Liver (tissue), 9 donors: ENCODE measurements around the gene LIFR. TPM values are rescaled to one million over a fixed set of nuclear protein-coding genes. Genes with fewer than 3 reads are reported as not detected.

ENCODE experiments used
- DNase-seq: peaks from one replicate; pipeline ENCODE4 v3.0.0-alpha.2; 2017; ENCODE audit warnings: low spot score
- H3K27ac ChIP-seq, 2 donors: one replicate each; pipeline ENCODE4 v1.7.0; 2013; ENCODE audit warnings: inconsistent platforms in 2 of 2, low read length in 2 of 2, control low read depth in 1 of 2, low read depth in 1 of 2, mild to moderate bottlenecking in 1 of 2
- H3K27me3 ChIP-seq, 4 donors: one replicate each; pipeline versions ENCODE4 v1.6.1 to v1.7.0; 2013; ENCODE audit warnings: low read length in 3 of 4, inconsistent platforms in 1 of 4, mild to moderate bottlenecking in 1 of 4, moderate library complexity in 1 of 4; ENCODE audit not compliant: control insufficient read depth in 4 of 4, insufficient read depth in 4 of 4
- H3K36me3 ChIP-seq, 4 donors: one replicate each; pipeline versions ENCODE4 v1.6.1 to v1.7.0; 2013; ENCODE audit warnings: low read length in 3 of 4, mild to moderate bottlenecking in 3 of 4, low read depth in 1 of 4, moderate library complexity in 1 of 4; ENCODE audit not compliant: control insufficient read depth in 4 of 4, insufficient read depth in 3 of 4
- H3K4me1 ChIP-seq, 4 donors: one replicate each; pipeline versions ENCODE4 v1.6.1 to v1.7.0; 2013; ENCODE audit warnings: low read length in 3 of 4, mild to moderate bottlenecking in 3 of 4, moderate library complexity in 1 of 4; ENCODE audit not compliant: control insufficient read depth in 4 of 4, insufficient read depth in 4 of 4
- H3K4me3 ChIP-seq, 3 donors: one replicate each; pipeline versions ENCODE4 v1.6.1 to v1.7.0; 2013; ENCODE audit warnings: low read length in 3 of 3, control low read depth in 1 of 3, low read depth in 1 of 3, mild to moderate bottlenecking in 1 of 3
- H3K9ac ChIP-seq, 2 donors: one replicate each; pipeline ENCODE4 v1.7.0; 2013; ENCODE audit warnings: low read length in 2 of 2, mild to moderate bottlenecking in 2 of 2, moderate library complexity in 2 of 2, control low read depth in 1 of 2, low read depth in 1 of 2
- H3K9me3 ChIP-seq, 4 donors: one replicate each; pipeline versions ENCODE4 v1.6.1 to v1.7.0; 2013; ENCODE audit warnings: low read length in 3 of 4; ENCODE audit not compliant: control insufficient read depth in 4 of 4
- EGR1 ChIP-seq, 2 donors: IDR thresholded peaks; 2 replicates each; pipeline ENCODE4 v1.6.1; 2016 to 2018; ENCODE audit warnings: antibody characterized with exemption in 2 of 2, low read depth in 2 of 2
- FOXA1 ChIP-seq: IDR thresholded peaks from 2 replicates; pipeline ENCODE4 v1.6.1; 2016; ENCODE audit warnings: antibody characterized with exemption
- FOXA2 ChIP-seq: IDR thresholded peaks from 2 replicates; pipeline ENCODE4 v1.6.1; 2016; ENCODE audit warnings: antibody characterized with exemption
- GABPA ChIP-seq, 2 donors: IDR thresholded peaks in 1 of 2; conservative IDR thresholded peaks in 1 of 2; 2 replicates each; pipeline ENCODE4 v1.6.1; 2016; ENCODE audit warnings: antibody characterized with exemption in 2 of 2, mild to moderate bottlenecking in 1 of 2, moderate library complexity in 1 of 2
- HNF4A ChIP-seq, 2 donors: conservative IDR thresholded peaks; 2 replicates each; pipeline ENCODE4 v1.6.1; 2016; ENCODE audit warnings: antibody characterized with exemption in 2 of 2, mild to moderate bottlenecking in 2 of 2
- HNF4G ChIP-seq: IDR thresholded peaks from 2 replicates; pipeline ENCODE4 v1.6.1; 2016; ENCODE audit warnings: antibody characterized with exemption
- JUND ChIP-seq, 2 donors: IDR thresholded peaks; 2 replicates each; pipeline ENCODE4 v1.6.1; 2016; ENCODE audit warnings: antibody characterized with exemption in 2 of 2
- NR2F2 ChIP-seq: IDR thresholded peaks from 2 replicates; pipeline ENCODE4 v1.6.1; 2016; ENCODE audit warnings: antibody characterized with exemption
- RAD21 ChIP-seq, 2 donors: IDR thresholded peaks; 2 replicates each; pipeline ENCODE4 v1.6.1; 2016; ENCODE audit warnings: antibody characterized with exemption in 2 of 2, mild to moderate bottlenecking in 2 of 2
- RXRA ChIP-seq, 2 donors: IDR thresholded peaks; 2 replicates each; pipeline ENCODE4 v1.6.1; 2017 to 2018; ENCODE audit warnings: antibody characterized with exemption in 2 of 2, mild to moderate bottlenecking in 1 of 2
- SP1 ChIP-seq: IDR thresholded peaks from 2 replicates; pipeline ENCODE4 v1.6.1; 2018; ENCODE audit warnings: antibody characterized with exemption, mild to moderate bottlenecking
- TAF1 ChIP-seq: conservative IDR thresholded peaks from 2 replicates; pipeline ENCODE4 v1.6.1; 2016; ENCODE audit warnings: antibody characterized with exemption, mild to moderate bottlenecking
- YY1 ChIP-seq: IDR thresholded peaks from 2 replicates; pipeline ENCODE4 v1.6.1; 2016; ENCODE audit warnings: antibody characterized with exemption, mild to moderate bottlenecking
- WGBS: extraction: QIAGEN DNeasy Blood & Tissue Kit; methylation state at CpG from one replicate; pipeline ENCODE4 v1.1.7; 2013; 5-methylcytosine and 5-hydroxymethylcytosine counted together
- polyA plus RNA-seq, 2 donors: library from polyadenylated mRNA; stranded (reverse) in 1 of 2; unstranded in 1 of 2; fragments of 200-250 nt in 1 of 2; fragments of >200 nt in 1 of 2; fragmentation: Nextera tagmentation in 1 of 2; extraction: Ambion mirVana in 1 of 2; gene quantifications; one replicate each; pipeline versions ENCODE4 v1.2.1 to v1.2.3, GENCODE V29; 2013 to 2015
- total RNA-seq, 2 donors: library from RNA; depleted of rRNA; stranded (reverse); fragments of >200 nt; gene quantifications; one replicate each; pipeline ENCODE4 v1.2.3, GENCODE V29; 2014
- TF ChIP-seq, protein P1 (sequence below): fragments of 150-350 bp; IDR thresholded peaks from 2 replicates; pipeline ENCODE4 v1.5.1; 2017; ENCODE audit warnings: improper control_type of control experiment, low read depth, low read length; ENCODE audit not compliant: missing input control
- TF ChIP-seq, protein P2 (sequence below): IDR thresholded peaks from 2 replicates; pipeline ENCODE4 v1.6.1; 2016; ENCODE audit warnings: antibody characterized with exemption
- TF ChIP-seq, protein P3 (sequence below): IDR thresholded peaks from 2 replicates; pipeline ENCODE4 v1.6.1; 2016; ENCODE audit warnings: antibody characterized with exemption
- TF ChIP-seq, protein P4 (sequence below): IDR thresholded peaks from 2 replicates; pipeline ENCODE4 v1.6.1; 2016; ENCODE audit warnings: antibody characterized with exemption
- TF ChIP-seq, protein P5 (sequence below): IDR thresholded peaks from 2 replicates; pipeline ENCODE4 v1.6.1; 2016; ENCODE audit warnings: antibody characterized with exemption, mild to moderate bottlenecking
- donor health status: healthy.
- donor health status: healthy.
- donor health status: healthy.
- donor health status: healthy.
- donor health status: healthy.

LIFR gene
- total and polyA plus RNA-seq, 4 donors, result 10.5 to 79.7 (median 32.8) TPM

DNA sequence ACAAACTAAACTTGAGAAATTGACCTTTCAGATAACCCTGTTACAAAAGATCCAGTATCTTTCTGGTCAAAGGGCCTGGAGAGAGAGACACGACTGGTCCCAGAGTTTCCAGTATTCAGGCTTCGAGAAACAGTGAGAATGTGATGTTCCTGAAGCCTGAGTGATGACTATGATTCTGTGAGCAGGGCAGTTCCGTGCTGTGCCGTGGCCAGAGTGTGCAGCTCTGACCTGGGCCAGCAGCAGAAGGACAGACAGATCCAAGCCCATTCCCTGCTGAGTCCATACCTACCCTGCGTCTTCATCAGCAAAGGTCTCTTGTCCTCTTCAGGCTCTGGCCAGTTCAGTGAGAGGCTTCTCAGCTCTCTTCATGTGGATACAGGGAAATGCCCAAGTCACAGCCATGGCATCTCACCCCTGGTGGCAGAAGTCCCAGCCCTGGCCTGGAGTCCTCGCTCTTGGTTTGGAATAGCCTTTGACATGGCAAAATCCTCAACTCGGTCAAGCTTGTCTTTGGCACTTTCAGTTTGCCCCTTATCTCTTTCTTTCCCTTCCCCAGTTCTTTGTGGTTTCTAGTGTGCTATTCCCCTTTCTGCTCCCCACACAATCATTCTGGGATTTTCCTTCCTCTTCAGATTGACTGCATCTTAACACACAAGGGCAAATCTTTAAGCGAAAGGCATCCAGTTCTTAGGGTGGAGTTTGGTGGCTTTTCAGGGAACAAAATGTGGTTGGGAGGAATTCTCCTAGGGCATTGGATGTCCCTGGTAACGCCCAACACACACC lies 107.7 kb downstream of the LIFR start:
- Histone ChIP-seq H3K9ac (no peak overlapping the region), H3K4me3 (no peak overlapping the region), H3K27ac (no peak overlapping the region), H3K36me3 (no peaks in the 10 kb centered on the region), H3K27me3 (peaks cover 0 to 2% (median 0%) of the 10 kb centered on the region in 4 donors), H3K9me3 (no peaks in the 10 kb centered on the region), H3K4me1 (no peaks in the 10 kb centered on the region)
- WGBS, result 83% methylated on average over 9 of the region's 9 CpGs
- no peak for TF ChIP-seq HNF4G
- no peak for TF ChIP-seq SP1
- no peak for TF ChIP-seq FOXA1
- TF ChIP-seq, protein P1, sequence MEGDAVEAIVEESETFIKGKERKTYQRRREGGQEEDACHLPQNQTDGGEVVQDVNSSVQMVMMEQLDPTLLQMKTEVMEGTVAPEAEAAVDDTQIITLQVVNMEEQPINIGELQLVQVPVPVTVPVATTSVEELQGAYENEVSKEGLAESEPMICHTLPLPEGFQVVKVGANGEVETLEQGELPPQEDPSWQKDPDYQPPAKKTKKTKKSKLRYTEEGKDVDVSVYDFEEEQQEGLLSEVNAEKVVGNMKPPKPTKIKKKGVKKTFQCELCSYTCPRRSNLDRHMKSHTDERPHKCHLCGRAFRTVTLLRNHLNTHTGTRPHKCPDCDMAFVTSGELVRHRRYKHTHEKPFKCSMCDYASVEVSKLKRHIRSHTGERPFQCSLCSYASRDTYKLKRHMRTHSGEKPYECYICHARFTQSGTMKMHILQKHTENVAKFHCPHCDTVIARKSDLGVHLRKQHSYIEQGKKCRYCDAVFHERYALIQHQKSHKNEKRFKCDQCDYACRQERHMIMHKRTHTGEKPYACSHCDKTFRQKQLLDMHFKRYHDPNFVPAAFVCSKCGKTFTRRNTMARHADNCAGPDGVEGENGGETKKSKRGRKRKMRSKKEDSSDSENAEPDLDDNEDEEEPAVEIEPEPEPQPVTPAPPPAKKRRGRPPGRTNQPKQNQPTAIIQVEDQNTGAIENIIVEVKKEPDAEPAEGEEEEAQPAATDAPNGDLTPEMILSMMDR, result no peak
- no peak for TF ChIP-seq GABPA (IDR thresholded peaks at IDR 0.05 in 1 of 2, conservative IDR thresholded peaks at IDR 0.05 in 1 of 2)
- TF ChIP-seq FOXA2, result no peak
- TF ChIP-seq, protein P2, sequence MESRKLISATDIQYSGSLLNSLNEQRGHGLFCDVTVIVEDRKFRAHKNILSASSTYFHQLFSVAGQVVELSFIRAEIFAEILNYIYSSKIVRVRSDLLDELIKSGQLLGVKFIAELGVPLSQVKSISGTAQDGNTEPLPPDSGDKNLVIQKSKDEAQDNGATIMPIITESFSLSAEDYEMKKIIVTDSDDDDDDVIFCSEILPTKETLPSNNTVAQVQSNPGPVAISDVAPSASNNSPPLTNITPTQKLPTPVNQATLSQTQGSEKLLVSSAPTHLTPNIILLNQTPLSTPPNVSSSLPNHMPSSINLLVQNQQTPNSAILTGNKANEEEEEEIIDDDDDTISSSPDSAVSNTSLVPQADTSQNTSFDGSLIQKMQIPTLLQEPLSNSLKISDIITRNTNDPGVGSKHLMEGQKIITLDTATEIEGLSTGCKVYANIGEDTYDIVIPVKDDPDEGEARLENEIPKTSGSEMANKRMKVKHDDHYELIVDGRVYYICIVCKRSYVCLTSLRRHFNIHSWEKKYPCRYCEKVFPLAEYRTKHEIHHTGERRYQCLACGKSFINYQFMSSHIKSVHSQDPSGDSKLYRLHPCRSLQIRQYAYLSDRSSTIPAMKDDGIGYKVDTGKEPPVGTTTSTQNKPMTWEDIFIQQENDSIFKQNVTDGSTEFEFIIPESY, result no peak
- TF ChIP-seq, protein P3, sequence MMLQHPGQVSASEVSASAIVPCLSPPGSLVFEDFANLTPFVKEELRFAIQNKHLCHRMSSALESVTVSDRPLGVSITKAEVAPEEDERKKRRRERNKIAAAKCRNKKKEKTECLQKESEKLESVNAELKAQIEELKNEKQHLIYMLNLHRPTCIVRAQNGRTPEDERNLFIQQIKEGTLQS, result no peak
- no peak for TF ChIP-seq JUND (IDR thresholded peaks at IDR 0.05)
- no peak for TF ChIP-seq NR2F2
- TF ChIP-seq EGR1 (IDR thresholded peaks at IDR 0.05; ENCODE audit: low read depth in 2 of 2), result no peak
- no peak for TF ChIP-seq RAD21 (IDR thresholded peaks at IDR 0.05)
- no peak for TF ChIP-seq TAF1
- TF ChIP-seq, protein P4, sequence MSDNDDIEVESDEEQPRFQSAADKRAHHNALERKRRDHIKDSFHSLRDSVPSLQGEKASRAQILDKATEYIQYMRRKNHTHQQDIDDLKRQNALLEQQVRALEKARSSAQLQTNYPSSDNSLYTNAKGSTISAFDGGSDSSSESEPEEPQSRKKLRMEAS, result no peak
- TF ChIP-seq, protein P5, sequence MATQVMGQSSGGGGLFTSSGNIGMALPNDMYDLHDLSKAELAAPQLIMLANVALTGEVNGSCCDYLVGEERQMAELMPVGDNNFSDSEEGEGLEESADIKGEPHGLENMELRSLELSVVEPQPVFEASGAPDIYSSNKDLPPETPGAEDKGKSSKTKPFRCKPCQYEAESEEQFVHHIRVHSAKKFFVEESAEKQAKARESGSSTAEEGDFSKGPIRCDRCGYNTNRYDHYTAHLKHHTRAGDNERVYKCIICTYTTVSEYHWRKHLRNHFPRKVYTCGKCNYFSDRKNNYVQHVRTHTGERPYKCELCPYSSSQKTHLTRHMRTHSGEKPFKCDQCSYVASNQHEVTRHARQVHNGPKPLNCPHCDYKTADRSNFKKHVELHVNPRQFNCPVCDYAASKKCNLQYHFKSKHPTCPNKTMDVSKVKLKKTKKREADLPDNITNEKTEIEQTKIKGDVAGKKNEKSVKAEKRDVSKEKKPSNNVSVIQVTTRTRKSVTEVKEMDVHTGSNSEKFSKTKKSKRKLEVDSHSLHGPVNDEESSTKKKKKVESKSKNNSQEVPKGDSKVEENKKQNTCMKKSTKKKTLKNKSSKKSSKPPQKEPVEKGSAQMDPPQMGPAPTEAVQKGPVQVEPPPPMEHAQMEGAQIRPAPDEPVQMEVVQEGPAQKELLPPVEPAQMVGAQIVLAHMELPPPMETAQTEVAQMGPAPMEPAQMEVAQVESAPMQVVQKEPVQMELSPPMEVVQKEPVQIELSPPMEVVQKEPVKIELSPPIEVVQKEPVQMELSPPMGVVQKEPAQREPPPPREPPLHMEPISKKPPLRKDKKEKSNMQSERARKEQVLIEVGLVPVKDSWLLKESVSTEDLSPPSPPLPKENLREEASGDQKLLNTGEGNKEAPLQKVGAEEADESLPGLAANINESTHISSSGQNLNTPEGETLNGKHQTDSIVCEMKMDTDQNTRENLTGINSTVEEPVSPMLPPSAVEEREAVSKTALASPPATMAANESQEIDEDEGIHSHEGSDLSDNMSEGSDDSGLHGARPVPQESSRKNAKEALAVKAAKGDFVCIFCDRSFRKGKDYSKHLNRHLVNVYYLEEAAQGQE, result no peak
- no peak for TF ChIP-seq YY1
- TF ChIP-seq RXRA (IDR thresholded peaks at IDR 0.05), result no peak
- no peak for TF ChIP-seq HNF4A (conservative IDR thresholded peaks at IDR 0.05)
- DNase-seq, result no peak
